Stomach (tissue), 9 donors: Measurements from ENCODE around the gene RNASE11. TPM values are rescaled to one million over a fixed set of nuclear protein-coding genes. Genes with fewer than 3 reads are reported as not detected.

ENCODE experiments used
- DNase-seq, 2 donors: peaks; one replicate each; pipeline versions ENCODE4 v3.0.0 to v3.0.0-alpha.2; 2013 to 2019
- H3K27ac ChIP-seq, 5 donors: fragments of 200-600 bp in 4 of 5; sonication (generic) in 4 of 5; one replicate each; pipeline ENCODE4 v1.5.1; 2013 to 2019; ENCODE audit warnings: mild to moderate bottlenecking in 1 of 5, moderate library complexity in 1 of 5
- H3K27me3 ChIP-seq, 3 donors: fragments of 200-600 bp; sonication (generic); one replicate each; pipeline ENCODE4 v1.5.1; 2017 to 2019; ENCODE audit warnings: mixed run types in 1 of 3
- H3K36me3 ChIP-seq, 4 donors: fragments of 200-600 bp; sonication (generic); 1 replicate in 3 of 4; 2 replicates in 1 of 4; pipeline ENCODE4 v1.5.1; 2016 to 2019
- H3K4me1 ChIP-seq, 4 donors: fragments of 200-600 bp; sonication (generic); one replicate each; pipeline ENCODE4 v1.5.1; 2016 to 2019
- H3K4me3 ChIP-seq, 4 donors: fragments of 200-600 bp; sonication (generic) in 3 of 4; one replicate each; pipeline ENCODE4 v1.5.1; 2016 to 2019; ENCODE audit warnings: mild to moderate bottlenecking in 1 of 4
- H3K9me3 ChIP-seq, 4 donors: fragments of 200-600 bp; sonication (generic); one replicate each; pipeline ENCODE4 v1.5.1; 2016 to 2019
- EP300 ChIP-seq: sonication (generic); formaldehyde crosslinking; IDR thresholded peaks from one replicate; pipeline ENCODE4 v1.6.1; 2017; ENCODE audit warnings: antibody characterized with exemption
- POLR2A ChIP-seq, 4 donors: fragments of 450-650 bp; IDR thresholded peaks; one replicate each; pipeline ENCODE4 v1.6.1; 2016; ENCODE audit warnings: antibody characterized with exemption in 4 of 4, control low read depth in 2 of 4, mild to moderate bottlenecking in 1 of 4, moderate library complexity in 1 of 4
- POLR2AphosphoS5 ChIP-seq, 3 donors: sonication (generic); formaldehyde crosslinking; IDR thresholded peaks; one replicate each; pipeline ENCODE4 v1.6.1; 2016; ENCODE audit warnings: antibody characterized with exemption in 3 of 3
- WGBS, 5 donors: extraction: QIAGEN DNeasy Blood & Tissue Kit in 3 of 5; methylation state at CpG; one replicate each; pipeline versions ENCODE4 v1.1.5 to v1.1.7; 2013 to 2018; 5-methylcytosine and 5-hydroxymethylcytosine counted together
- intact Hi-C: fragments of 100-400 bp; cut with DNase I; formaldehyde crosslinking; loops from one replicate; pipeline ENCODE4 v1.15.1; 2023; ENCODE audit warnings: low total_unique reads
- polyA plus RNA-seq, 3 donors: library from polyadenylated mRNA; stranded (reverse); fragments of 200-250 nt; gene quantifications; one replicate each; pipeline ENCODE4 v1.2.3, GENCODE V29; 2013
- total RNA-seq, 5 donors: library from RNA; depleted of rRNA; stranded (reverse); fragments of >200 nt; gene quantifications; one replicate each; pipeline versions ENCODE4 v1.1.0 to v1.2.3, GENCODE V29; 2014 to 2016
- TF ChIP-seq, protein P1 (sequence below), 7 experiments: fragments of 450-650 bp in 4 of 7; fragments of 200-600 bp in 3 of 7; sonication (generic) in 3 of 7; IDR thresholded peaks; one replicate each; pipeline ENCODE4 v1.5.1; 2016 to 2019; ENCODE audit warnings: antibody characterized with exemption in 7 of 7, control low read depth in 2 of 7, mild to moderate bottlenecking in 1 of 7
- donor health status: healthy with polysubstance abuse.
- donor health status: Bipolar disorder and iron deficiency.
- donor health status: healthy.

RNASE11 gene
- total and polyA plus RNA-seq, 8 donors, result not detected

DNA sequence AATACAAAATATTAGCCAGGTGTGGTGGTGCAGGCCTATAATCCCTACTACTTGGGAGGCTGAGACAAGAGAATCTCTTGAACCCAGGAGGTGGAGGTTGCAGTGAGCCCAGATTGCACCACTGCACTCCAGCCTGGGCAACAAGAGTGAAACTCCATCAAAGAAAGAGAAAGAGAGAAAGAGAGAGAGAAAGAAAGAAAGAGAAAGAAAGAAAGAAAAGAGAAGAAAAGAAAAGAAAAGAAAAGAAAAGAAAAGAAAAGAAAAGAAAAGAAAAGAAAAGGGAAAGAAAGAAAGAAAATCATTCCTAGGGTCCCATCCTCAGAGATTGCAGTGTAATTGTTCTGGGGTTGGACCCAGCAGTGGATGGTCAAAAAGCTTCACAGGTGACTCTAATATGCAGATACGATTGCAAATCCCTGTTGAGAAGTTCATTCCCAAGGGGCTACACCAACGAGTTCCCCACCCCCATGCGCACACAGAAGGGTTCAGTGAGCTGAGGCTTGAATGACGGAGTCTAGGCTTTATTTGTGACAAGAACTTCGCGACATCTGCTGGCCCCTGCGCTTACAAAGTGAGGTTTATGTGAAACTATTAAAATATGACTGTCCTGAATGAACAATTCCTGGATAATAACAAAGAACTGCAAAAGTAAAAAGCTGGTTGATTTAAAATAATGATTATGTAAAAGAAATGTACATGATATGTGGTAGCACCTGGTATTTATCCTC is 20.7 kb upstream of the RNASE11 start:
- WGBS, 5 donors, result 68 to 80% (median 74%) methylated on average over 7 of the region's 7 CpGs
- intact Hi-C loops, result loop anchor here (5.0 to 10.0 kb wide), 2 partner anchors 74 to 281 kb away; no protein-coding TSS in a partner anchor
- Histone ChIP-seq H3K4me3 (no peak overlapping the region), H3K27me3 (no peaks in the 10 kb centered on the region), H3K36me3 (no peaks in the 10 kb centered on the region), H3K4me1 (peaks cover 9 to 43% (median 31%) of the 10 kb centered on the region in 4 donors), H3K27ac (peak overlapping the region in 1 of 5 donors; percentile 67), H3K9me3 (no peaks in the 10 kb centered on the region)
- DNase-seq, result no peak
- TF ChIP-seq, protein P1, sequence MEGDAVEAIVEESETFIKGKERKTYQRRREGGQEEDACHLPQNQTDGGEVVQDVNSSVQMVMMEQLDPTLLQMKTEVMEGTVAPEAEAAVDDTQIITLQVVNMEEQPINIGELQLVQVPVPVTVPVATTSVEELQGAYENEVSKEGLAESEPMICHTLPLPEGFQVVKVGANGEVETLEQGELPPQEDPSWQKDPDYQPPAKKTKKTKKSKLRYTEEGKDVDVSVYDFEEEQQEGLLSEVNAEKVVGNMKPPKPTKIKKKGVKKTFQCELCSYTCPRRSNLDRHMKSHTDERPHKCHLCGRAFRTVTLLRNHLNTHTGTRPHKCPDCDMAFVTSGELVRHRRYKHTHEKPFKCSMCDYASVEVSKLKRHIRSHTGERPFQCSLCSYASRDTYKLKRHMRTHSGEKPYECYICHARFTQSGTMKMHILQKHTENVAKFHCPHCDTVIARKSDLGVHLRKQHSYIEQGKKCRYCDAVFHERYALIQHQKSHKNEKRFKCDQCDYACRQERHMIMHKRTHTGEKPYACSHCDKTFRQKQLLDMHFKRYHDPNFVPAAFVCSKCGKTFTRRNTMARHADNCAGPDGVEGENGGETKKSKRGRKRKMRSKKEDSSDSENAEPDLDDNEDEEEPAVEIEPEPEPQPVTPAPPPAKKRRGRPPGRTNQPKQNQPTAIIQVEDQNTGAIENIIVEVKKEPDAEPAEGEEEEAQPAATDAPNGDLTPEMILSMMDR (IDR thresholded peaks at IDR 0.05), result no peak
- no peak for TF ChIP-seq POLR2AphosphoS5 (IDR thresholded peaks at IDR 0.05)
- TF ChIP-seq EP300, result no peak
- TF ChIP-seq POLR2A (IDR thresholded peaks at IDR 0.05), result no peak

GRCh38 chr14:20607617-20608016 is 19.8 kb upstream of the RNASE11 start:
- Histone ChIP-seq H3K4me3 (no peak overlapping the region), H3K4me1 (peaks cover 9 to 34% (median 24%) of the 10 kb centered on the region in 4 donors), H3K36me3 (no peaks in the 10 kb centered on the region), H3K9me3 (no peaks in the 10 kb centered on the region), H3K27me3 (no peaks in the 10 kb centered on the region), H3K27ac (no peak overlapping the region)
- intact Hi-C loops, result loop anchor here (5.0 to 10.0 kb wide), 2 partner anchors 73 to 280 kb away; no protein-coding TSS in a partner anchor
- WGBS, 5 donors, result 62 to 79% (median 74%) methylated on average over 5 of the region's 5 CpGs
- TF ChIP-seq POLR2AphosphoS5 (IDR thresholded peaks at IDR 0.05), result no peak
- DNase-seq, result no peak

GRCh38 chr14:20606902-20607242 is 19.1 kb upstream of the RNASE11 start:
- no peaks in the 10 kb centered on the region for H3K36me3 ChIP-seq
- no peaks in the 10 kb centered on the region for H3K27me3 ChIP-seq
- no peak for TF ChIP-seq POLR2AphosphoS5 (IDR thresholded peaks at IDR 0.05)
- TF ChIP-seq, protein P1 (IDR thresholded peaks at IDR 0.05), result no peak
- TF ChIP-seq POLR2A (IDR thresholded peaks at IDR 0.05), result no peak
- TF ChIP-seq EP300, result no peak
- intact Hi-C loops, result loop anchor here (5.0 to 10.0 kb wide), 2 partner anchors 72 to 280 kb away; no protein-coding TSS in a partner anchor
- H3K4me3 ChIP-seq, result no peak overlapping the region
- 22 to 48% (median 37%) methylated on average over 2 of the region's 2 CpGs for WGBS, 5 donors
- H3K4me1 ChIP-seq, result peaks cover 9 to 26% (median 20%) of the 10 kb centered on the region in 4 donors
- no peaks in the 10 kb centered on the region for H3K9me3 ChIP-seq
- H3K27ac ChIP-seq, result no peak overlapping the region
- DNase-seq, result no peak

DNA sequence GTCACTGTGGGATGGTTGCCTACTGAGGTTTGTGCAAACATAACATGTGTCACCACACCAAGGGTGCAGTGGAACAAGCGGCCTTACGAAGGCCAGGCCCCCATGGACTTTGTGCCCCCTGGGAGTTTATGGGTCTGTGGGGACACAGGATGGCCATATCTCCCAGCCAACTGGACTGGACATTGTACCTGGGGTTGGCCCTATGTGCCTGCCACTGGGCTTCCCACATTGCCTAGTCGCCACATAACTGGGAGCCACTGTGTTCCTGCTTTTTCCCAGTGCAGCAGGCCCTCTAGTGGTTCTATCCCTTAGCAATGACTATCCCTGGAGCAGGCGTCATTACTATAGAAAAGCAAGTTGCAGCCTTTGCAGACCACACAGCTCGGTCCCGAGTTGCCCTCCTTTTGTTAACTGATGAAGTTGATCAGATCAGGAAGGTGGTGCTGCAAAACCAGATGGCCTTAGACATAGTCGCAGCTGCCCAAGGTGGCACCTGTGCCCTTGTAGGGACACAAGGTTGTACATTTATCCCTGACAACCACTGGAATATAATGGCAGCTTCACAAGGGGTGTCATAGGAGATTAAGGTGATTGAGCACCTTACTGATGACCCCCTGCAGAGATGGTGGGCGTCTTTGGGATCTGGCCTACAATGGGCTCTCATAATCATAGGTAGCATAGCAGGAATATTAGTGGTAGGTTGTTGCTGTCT is 18.5 kb upstream of the RNASE11 start:
- H3K4me3 ChIP-seq, result no peak overlapping the region
- peaks cover 9 to 21% (median 17%) of the 10 kb centered on the region in 4 donors for H3K4me1 ChIP-seq
- H3K36me3 ChIP-seq, result no peaks in the 10 kb centered on the region
- no peaks in the 10 kb centered on the region for H3K9me3 ChIP-seq
- DNase-seq, result peak; percentile 44 to 74
- H3K27ac ChIP-seq, result no peak overlapping the region
- H3K27me3 ChIP-seq, result no peaks in the 10 kb centered on the region
- 30 to 37% (median 35%) methylated on average over 8 of the region's 8 CpGs for WGBS, 5 donors
- TF ChIP-seq, protein P1 (IDR thresholded peaks at IDR 0.05), result peak in 5 of 7 experiments; percentile 19 to 50 (median 30)
- TF ChIP-seq EP300, result no peak
- intact Hi-C loops, result loop anchor here (5.0 to 10.0 kb wide), 2 partner anchors 72 to 279 kb away; no protein-coding TSS in a partner anchor
